ENCODE results near the gene FADS6.

GRCh38 chr17:74907012-74907411 lies 13.6 kb upstream of the FADS6 start:
- no peak for TF ChIP-seq POLR2A (IDR thresholded peaks at IDR 0.05)
- TF ChIP-seq, protein P1, sequence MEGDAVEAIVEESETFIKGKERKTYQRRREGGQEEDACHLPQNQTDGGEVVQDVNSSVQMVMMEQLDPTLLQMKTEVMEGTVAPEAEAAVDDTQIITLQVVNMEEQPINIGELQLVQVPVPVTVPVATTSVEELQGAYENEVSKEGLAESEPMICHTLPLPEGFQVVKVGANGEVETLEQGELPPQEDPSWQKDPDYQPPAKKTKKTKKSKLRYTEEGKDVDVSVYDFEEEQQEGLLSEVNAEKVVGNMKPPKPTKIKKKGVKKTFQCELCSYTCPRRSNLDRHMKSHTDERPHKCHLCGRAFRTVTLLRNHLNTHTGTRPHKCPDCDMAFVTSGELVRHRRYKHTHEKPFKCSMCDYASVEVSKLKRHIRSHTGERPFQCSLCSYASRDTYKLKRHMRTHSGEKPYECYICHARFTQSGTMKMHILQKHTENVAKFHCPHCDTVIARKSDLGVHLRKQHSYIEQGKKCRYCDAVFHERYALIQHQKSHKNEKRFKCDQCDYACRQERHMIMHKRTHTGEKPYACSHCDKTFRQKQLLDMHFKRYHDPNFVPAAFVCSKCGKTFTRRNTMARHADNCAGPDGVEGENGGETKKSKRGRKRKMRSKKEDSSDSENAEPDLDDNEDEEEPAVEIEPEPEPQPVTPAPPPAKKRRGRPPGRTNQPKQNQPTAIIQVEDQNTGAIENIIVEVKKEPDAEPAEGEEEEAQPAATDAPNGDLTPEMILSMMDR (IDR thresholded peaks at IDR 0.05): no peak

All from uterus (tissue), 2 donors.